Cardiac fibroblast (primary cell): Measurements from ENCODE around the gene NRAP.

Experiments
- DNase-seq, 2 donors: peaks; one replicate each; pipeline versions ENCODE4 v3.0.0 to v3.0.0-alpha.2; 2010; ENCODE audit warnings: low read depth in 2 of 2
- H3K4me3 ChIP-seq, 2 donors: replicated peaks in 1 of 2; 1 replicate in 1 of 2; 2 replicates in 1 of 2; pipeline ENCODE4 v1.5.1; 2011; ENCODE audit warnings: low read depth in 2 of 2, low read length in 2 of 2, mild to moderate bottlenecking in 2 of 2, moderate library complexity in 1 of 2
- CTCF ChIP-seq: IDR thresholded peaks from one replicate; pipeline ENCODE4 v1.5.1; 2011; ENCODE audit warnings: low read depth, mild to moderate bottlenecking, low read length, inconsistent platforms

NRAP gene

DNA sequence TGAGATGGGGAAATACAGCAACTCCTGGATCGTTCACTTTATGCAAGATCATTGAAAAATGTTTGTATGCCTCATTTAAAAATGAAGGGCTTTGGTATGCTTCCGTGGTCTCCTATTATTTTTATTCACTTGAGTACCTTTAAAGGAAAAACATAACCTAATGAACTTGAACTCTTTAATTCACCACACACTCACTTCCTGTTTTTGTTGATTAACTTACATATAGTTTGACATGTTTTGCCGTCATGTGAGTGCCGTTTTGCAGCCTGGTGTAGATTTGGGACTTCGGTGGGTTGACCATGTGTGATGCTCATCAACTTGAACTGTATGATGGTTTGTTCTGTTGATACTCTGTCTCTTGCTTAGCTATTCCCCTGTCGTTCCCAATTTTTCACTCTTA lies 44.8 kb upstream of the NRAP start:
- TF ChIP-seq CTCF, result no peak
- no peak overlapping the region for H3K4me3 ChIP-seq
- no peak for DNase-seq

DNA sequence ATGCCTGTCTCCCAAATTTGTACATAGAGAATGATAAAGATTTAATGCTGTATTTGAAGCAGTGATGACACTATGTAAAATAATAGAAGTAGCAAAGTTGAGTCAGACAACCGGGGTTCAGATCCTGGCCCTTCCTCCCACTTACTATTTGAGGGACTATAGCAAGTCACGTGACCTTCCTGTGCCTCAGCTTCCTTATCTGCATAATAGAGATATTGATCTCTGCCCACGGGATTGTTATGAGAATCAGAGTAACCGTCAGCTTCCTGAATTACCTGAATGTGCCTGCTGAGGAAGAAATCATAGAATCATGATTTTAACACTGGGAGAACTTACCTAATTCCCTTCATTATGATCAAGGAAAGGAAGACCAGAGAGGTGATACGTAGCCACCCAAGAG lies 42.8 kb upstream of the NRAP start:
- no peak for DNase-seq
- no peak for TF ChIP-seq CTCF

DNA sequence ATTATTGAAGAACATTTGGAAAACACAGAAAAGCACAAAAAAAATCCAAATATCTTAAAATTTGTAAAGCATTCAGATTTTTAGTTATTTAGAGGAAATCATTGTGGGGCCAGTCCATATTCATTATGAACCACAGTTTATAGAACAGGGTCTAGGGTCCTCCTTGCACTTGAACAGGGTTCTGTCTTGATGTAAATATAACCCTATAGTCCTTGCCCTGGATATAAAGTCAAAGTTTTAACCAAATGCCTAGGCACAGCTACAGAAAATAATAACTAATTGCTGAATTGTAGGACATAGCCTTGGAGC lies 41.5 kb upstream of the NRAP start:
- no peak for DNase-seq
- TF ChIP-seq CTCF, result no peak
- H3K4me3 ChIP-seq, result no peak overlapping the region

More for the DNA sequence above, 42.8 kb upstream of the NRAP start:
- H3K4me3 ChIP-seq, result no peak overlapping the region

DNA sequence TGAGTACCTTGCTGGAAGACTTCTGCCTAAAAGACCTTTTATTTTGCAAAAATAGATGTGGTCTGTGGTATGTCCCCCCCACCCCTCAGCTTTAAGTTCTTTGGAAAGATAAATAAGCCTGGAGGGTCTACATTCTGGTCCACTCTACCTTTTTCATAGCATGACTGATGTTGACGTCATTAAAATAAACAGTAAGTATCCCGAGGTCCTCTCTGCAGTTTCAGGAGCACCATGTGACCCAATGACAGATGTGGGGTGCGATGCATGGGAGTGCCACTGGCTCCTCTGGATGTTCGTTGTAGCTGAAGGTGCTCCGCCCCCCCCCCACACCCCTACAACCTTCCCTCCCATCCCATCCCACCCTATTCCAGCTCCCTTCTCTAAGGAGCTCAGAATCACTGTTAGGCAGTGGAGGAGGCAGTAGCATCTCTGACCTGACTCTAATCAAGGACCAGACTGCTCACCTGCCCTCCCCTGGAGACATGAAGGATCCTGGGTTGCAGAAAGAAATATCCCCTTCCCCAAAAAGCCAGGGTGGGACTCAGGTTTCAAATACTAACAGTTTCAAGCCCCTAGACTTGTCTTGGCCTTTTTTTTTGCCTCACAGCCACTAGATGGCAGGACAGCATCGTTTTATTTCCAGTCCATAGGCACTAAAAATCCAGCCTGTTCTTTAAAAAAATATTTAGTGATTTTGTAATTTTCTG lies 40.9 kb upstream of the NRAP start:
- H3K4me3 ChIP-seq, result no peak overlapping the region
- peak; percentile 68 for DNase-seq
- peak; percentile 58 for TF ChIP-seq CTCF

DNA sequence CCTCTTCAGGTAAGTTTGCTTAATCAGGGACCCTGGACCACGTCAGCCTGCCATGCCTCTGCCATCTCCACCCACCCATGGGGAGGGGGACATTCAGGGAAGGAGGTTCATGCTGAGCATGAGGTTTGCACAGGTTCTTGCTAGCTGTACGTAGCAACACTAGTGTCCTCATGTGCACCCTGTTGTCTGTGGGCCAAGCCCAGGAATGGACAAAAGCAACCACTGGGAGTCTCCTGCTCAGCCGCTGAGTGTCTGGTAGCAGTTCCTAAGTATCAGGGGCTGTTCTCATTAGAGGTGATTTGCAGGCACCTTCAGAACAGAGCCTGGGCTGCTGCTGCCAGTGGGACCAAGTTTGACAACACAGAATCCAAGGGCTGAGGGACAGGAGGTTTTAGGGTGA lies 33.8 kb upstream of the NRAP start:
- no peak for TF ChIP-seq CTCF
- H3K4me3 ChIP-seq, result no peak overlapping the region
- DNase-seq, result no peak

GRCh38 chr10:113695691-113696090 lies 31.9 kb upstream of the NRAP start:
- no peak for DNase-seq
- TF ChIP-seq CTCF, result no peak

DNA sequence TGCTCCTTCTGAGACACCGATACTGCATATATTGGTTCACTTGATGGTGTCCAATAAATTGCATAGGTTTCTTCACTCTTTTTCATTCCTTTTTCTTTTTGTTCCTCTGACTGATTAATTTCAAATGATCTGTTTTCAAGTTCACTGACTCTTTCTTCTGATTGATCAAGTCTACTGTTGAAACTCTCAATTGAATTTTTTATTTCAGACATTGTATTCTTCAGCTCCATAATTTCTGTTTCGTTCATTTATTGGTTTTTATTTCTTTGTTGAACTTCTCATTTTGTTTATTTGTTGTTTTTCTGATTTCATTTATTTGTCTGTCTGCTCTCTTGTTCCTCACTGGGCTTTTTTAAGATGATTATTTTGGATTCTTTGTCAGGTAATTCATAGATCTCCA lies 29.5 kb upstream of the NRAP start:
- DNase-seq, result no peak
- no peak overlapping the region for H3K4me3 ChIP-seq
- no peak for TF ChIP-seq CTCF

More at GRCh38 chr10:113695691-113696090, 31.9 kb upstream of the NRAP start:
- no peak overlapping the region for H3K4me3 ChIP-seq
